ENCODE measurements around the gene NSRP1.

GRCh38 chr17:30232824-30233427, 116.3 kb downstream of the NSRP1 start:
- TF ChIP-seq CTCF (IDR thresholded peaks at IDR 0.05) (no peak), POLR2A (IDR thresholded peaks at IDR 0.05) (no peak)
